Astrocyte (in vitro differentiated cells and primary cell): ENCODE results near the gene NPC2. TPM values are rescaled to one million over a fixed set of nuclear protein-coding genes. Genes with fewer than 3 reads are reported as not detected.

Experiments used
- DNase-seq: peaks from one replicate; pipeline ENCODE4 v3.0.0-alpha.2; 2010; ENCODE audit warnings: low read depth
- FAIRE-seq: peaks from 2 replicates; lab custom pipeline; 2011; peaks lifted over from hg19 to GRCh38; lab: Jason Lieb, UNC
- H2AFZ ChIP-seq: 2 replicates; pipeline ENCODE4 v1.6.0; 2012; ENCODE audit warnings: low read depth, low read length, inconsistent platforms
- H3K27ac ChIP-seq: 2 replicates; pipeline ENCODE4 v1.5.1; 2011; ENCODE audit warnings: low read depth, low read length, inconsistent platforms
- H3K27me3 ChIP-seq: 2 replicates; pipeline ENCODE4 v1.6.0; 2011; ENCODE audit warnings: low read length, inconsistent platforms; ENCODE audit not compliant: insufficient read depth
- H3K36me3 ChIP-seq: 2 replicates; pipeline ENCODE4 v1.5.1; 2011; ENCODE audit warnings: low read length, inconsistent platforms; ENCODE audit not compliant: insufficient read depth
- H3K4me1 ChIP-seq: 2 replicates; pipeline ENCODE4 v1.5.1; 2011; ENCODE audit warnings: low read length, inconsistent platforms; ENCODE audit not compliant: insufficient read depth
- H3K4me2 ChIP-seq: 2 replicates; pipeline ENCODE4 v1.6.0; 2012; ENCODE audit warnings: low read length, inconsistent platforms
- H3K4me3 ChIP-seq: 2 replicates; pipeline ENCODE4 v1.5.1; 2011; ENCODE audit warnings: low read depth, mild to moderate bottlenecking, low read length, inconsistent platforms; ENCODE audit not compliant: insufficient read depth
- H3K79me2 ChIP-seq: 2 replicates; pipeline ENCODE4 v1.6.0; 2012; ENCODE audit warnings: mild to moderate bottlenecking, low read length, inconsistent platforms; ENCODE audit not compliant: insufficient read depth
- H3K9ac ChIP-seq: 2 replicates; pipeline ENCODE4 v1.6.0; 2012; ENCODE audit warnings: mild to moderate bottlenecking, low read length, inconsistent platforms
- H3K9me3 ChIP-seq: 2 replicates; pipeline ENCODE4 v1.5.1; 2012; ENCODE audit warnings: low read depth, mild to moderate bottlenecking, low read length, inconsistent platforms; ENCODE audit not compliant: insufficient read depth
- H4K20me1 ChIP-seq: 2 replicates; pipeline ENCODE4 v1.6.0; 2012; ENCODE audit warnings: low read length, inconsistent platforms; ENCODE audit not compliant: insufficient read depth
- H3K27ac Mint-ChIP-seq: one replicate; pipeline ENCODE4 v1.8.0; 2021; ENCODE audit warnings: mild to moderate bottlenecking, mixed read lengths; ENCODE audit not compliant: unreplicated experiment
- H3K27me3 Mint-ChIP-seq: one replicate; pipeline ENCODE4 v1.8.0; 2021; ENCODE audit warnings: low read depth, mixed read lengths; ENCODE audit not compliant: unreplicated experiment
- H3K36me3 Mint-ChIP-seq: one replicate; pipeline ENCODE4 v1.8.0; 2021; ENCODE audit warnings: low read depth, mixed read lengths; ENCODE audit not compliant: unreplicated experiment
- H3K4me1 Mint-ChIP-seq: one replicate; pipeline ENCODE4 v1.8.0; 2021; ENCODE audit warnings: low read depth, mixed read lengths; ENCODE audit not compliant: unreplicated experiment
- H3K4me3 Mint-ChIP-seq: one replicate; pipeline ENCODE4 v1.8.0; 2021; ENCODE audit warnings: mild to moderate bottlenecking, moderate library complexity, mixed read lengths; ENCODE audit not compliant: unreplicated experiment
- H3K9me3 Mint-ChIP-seq: one replicate; pipeline ENCODE4 v1.8.0; 2021; ENCODE audit warnings: mild to moderate bottlenecking, mixed read lengths; ENCODE audit not compliant: unreplicated experiment
- EZH2 ChIP-seq: IDR thresholded peaks from 2 replicates; pipeline ENCODE4 v1.6.1; 2012; ENCODE audit warnings: mild to moderate bottlenecking, low read length, inconsistent platforms; ENCODE audit not compliant: insufficient read depth
- total RNA-seq: library from RNA; stranded (reverse); gene quantifications from 2 replicates; pipeline ENCODE4 v1.2.1, GENCODE V29; 2021
- TF ChIP-seq, protein P1 (sequence below): IDR thresholded peaks from 2 replicates; pipeline ENCODE4 v1.5.1; 2011; ENCODE audit warnings: low read depth, mild to moderate bottlenecking, inconsistent platforms, low read length, moderate library complexity; ENCODE audit not compliant: insufficient read depth

The NPC2 gene
- total RNA-seq, 1 donor from 2014 or later = 178 TPM

DNA sequence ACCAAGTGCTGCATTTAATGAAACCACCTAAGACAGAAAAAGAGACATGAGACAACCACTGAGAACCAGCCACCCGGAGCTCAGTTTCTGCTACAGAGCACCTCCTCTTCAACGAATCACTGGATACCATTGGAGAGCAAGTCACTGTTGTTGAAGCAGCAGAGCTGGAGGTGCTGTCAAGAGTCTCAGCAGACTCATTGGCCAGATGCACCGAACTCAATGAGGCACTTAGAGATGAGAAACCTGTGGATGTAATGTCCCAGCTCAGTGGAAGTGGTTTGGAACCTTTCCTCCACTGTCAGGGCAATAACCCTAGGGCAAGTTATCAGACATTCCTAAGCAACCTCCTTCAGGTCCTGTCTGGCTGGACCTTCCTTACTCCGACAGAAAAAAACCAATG lies 13.1 kb downstream of the NPC2 start:
- Histone ChIP-seq H2AFZ (no peak overlapping the region), H3K27me3 (no peaks in the 10 kb centered on the region), H3K27ac (no peak overlapping the region), H3K9ac (no peak overlapping the region), H3K4me1 (peaks cover 9% of the 10 kb centered on the region), H3K9me3 (no peaks in the 10 kb centered on the region), H3K79me2 (no peaks in the 10 kb centered on the region), H3K36me3 (peaks cover 19% of the 10 kb centered on the region), H3K4me2 (no peak overlapping the region), H3K4me3 (no peak overlapping the region), H4K20me1 (no peaks in the 10 kb centered on the region)
- Mint-ChIP-seq H3K36me3 (peaks cover 8% of the 10 kb centered on the region), H3K9me3 (no peaks in the 10 kb centered on the region), H3K27ac (peak overlapping the region; percentile 41), H3K27me3 (no peaks in the 10 kb centered on the region), H3K4me1 (peaks cover 19% of the 10 kb centered on the region), H3K4me3 (no peak overlapping the region)
- TF ChIP-seq, protein P1, sequence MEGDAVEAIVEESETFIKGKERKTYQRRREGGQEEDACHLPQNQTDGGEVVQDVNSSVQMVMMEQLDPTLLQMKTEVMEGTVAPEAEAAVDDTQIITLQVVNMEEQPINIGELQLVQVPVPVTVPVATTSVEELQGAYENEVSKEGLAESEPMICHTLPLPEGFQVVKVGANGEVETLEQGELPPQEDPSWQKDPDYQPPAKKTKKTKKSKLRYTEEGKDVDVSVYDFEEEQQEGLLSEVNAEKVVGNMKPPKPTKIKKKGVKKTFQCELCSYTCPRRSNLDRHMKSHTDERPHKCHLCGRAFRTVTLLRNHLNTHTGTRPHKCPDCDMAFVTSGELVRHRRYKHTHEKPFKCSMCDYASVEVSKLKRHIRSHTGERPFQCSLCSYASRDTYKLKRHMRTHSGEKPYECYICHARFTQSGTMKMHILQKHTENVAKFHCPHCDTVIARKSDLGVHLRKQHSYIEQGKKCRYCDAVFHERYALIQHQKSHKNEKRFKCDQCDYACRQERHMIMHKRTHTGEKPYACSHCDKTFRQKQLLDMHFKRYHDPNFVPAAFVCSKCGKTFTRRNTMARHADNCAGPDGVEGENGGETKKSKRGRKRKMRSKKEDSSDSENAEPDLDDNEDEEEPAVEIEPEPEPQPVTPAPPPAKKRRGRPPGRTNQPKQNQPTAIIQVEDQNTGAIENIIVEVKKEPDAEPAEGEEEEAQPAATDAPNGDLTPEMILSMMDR = no peak
- TF ChIP-seq EZH2 = no peak
- FAIRE-seq (no peak), DNase-seq (peak; percentile 26)

DNA sequence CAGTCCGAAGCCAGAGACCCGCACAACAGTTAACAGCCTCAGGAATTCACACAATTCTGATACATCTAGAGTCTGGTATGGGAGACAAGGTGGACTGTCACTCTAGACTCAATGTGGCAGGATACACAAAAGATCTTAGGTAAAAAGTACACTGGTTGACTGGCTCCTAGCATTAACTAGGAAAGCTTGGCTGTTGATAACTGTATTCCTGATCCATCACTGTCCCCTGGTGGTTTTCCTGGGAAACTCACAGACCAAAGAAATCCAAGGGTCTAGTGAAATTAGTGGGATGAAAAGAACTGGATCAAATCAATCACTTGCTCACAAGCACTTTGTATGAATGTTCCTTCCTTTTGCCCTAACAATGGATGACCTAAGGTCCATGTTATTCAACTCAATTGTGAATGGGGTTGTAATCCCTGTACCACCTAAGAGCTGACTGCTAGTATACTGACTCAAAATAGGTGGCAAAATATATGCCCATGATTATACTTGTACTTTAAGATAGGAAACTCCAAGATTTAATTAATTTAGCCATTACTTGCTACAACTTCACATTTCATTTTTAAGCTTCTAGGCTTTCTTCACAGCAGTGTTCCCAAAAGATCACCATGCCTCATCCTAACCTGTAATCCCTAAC lies 14.0 kb downstream of the NPC2 start:
- FAIRE-seq = peak; percentile 47

DNA sequence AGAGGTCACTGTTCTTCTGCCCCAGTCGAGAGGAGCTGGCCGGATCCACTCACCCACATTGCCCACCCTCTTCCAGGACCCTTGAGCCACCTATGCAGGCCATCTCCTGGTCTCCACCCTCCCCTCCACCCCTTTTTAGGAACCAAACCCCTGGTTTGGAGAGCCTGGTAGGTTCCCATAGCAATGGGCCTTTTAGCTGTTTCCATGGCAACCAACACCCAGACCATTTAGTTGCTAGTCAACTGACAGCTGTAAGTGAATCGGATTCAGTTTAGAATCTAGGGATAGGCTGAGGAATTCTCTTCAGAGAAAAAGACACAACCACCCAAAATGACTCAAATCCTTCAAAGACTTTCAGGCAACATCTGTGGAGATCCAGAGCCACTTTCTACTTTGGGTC lies 16.5 kb downstream of the NPC2 start:
- Mint-ChIP-seq H3K27me3 (no peaks in the 10 kb centered on the region), H3K27ac (no peak overlapping the region), H3K36me3 (peaks cover 11% of the 10 kb centered on the region), H3K9me3 (no peaks in the 10 kb centered on the region), H3K4me3 (no peak overlapping the region), H3K4me1 (peaks cover 19% of the 10 kb centered on the region)
- H3K4me1 ChIP-seq = peaks cover 9% of the 10 kb centered on the region
- DNase-seq (no peak), FAIRE-seq (no peak)
- H3K9ac ChIP-seq = no peak overlapping the region
- no peak overlapping the region for H3K4me2 ChIP-seq
- H3K27me3 ChIP-seq = no peaks in the 10 kb centered on the region
- peaks cover 7% of the 10 kb centered on the region for H3K36me3 ChIP-seq
- TF ChIP-seq EZH2 = no peak
- TF ChIP-seq, protein P1 = no peak
- no peaks in the 10 kb centered on the region for H4K20me1 ChIP-seq
- no peaks in the 10 kb centered on the region for H3K9me3 ChIP-seq
- H3K4me3 ChIP-seq = no peak overlapping the region
- H3K79me2 ChIP-seq = no peaks in the 10 kb centered on the region
- H3K27ac ChIP-seq = no peak overlapping the region
- no peak overlapping the region for H2AFZ ChIP-seq

More for the DNA sequence above, 14.0 kb downstream of the NPC2 start:
- no peak overlapping the region for H3K4me3 Mint-ChIP-seq
- H2AFZ ChIP-seq = no peak overlapping the region
- peaks cover 15% of the 10 kb centered on the region for H3K36me3 ChIP-seq
- no peak overlapping the region for H3K27ac Mint-ChIP-seq
- DNase-seq = no peak
- H3K79me2 ChIP-seq = no peaks in the 10 kb centered on the region
- TF ChIP-seq, protein P1 = peak; percentile 84
- no peak for TF ChIP-seq EZH2
- no peak overlapping the region for H3K4me3 ChIP-seq
- H3K27me3 Mint-ChIP-seq = no peaks in the 10 kb centered on the region
- no peaks in the 10 kb centered on the region for H3K9me3 Mint-ChIP-seq
- H3K9me3 ChIP-seq = no peaks in the 10 kb centered on the region
- H3K4me2 ChIP-seq = no peak overlapping the region
- peaks cover 19% of the 10 kb centered on the region for H3K4me1 Mint-ChIP-seq
- no peak overlapping the region for H3K27ac ChIP-seq
- peaks cover 7% of the 10 kb centered on the region for H3K36me3 Mint-ChIP-seq
- peaks cover 9% of the 10 kb centered on the region for H3K4me1 ChIP-seq
- no peak overlapping the region for H3K9ac ChIP-seq
- H4K20me1 ChIP-seq = no peaks in the 10 kb centered on the region
- H3K27me3 ChIP-seq = no peaks in the 10 kb centered on the region
